Umbilical cord (tissue), 2 donors: Measurements from ENCODE around the gene OR52N4. TPM values are rescaled to one million over a fixed set of nuclear protein-coding genes. Genes with fewer than 3 reads are reported as not detected.
"Not testable (repeated sequence)": the region's sequence is repeated elsewhere in the genome, so short reads cannot be mapped to it uniquely, and the experiment has no call there.

Source experiments
- DNase-seq: peaks from one replicate; pipeline ENCODE4 v3.0.0-alpha.2; 2015; ENCODE audit warnings: low spot score
- total RNA-seq: library from RNA; depleted of rRNA; stranded (reverse); fragments of >200 nt; gene quantifications from one replicate; pipeline ENCODE4 v1.2.3, GENCODE V29; 2014; ENCODE audit warnings: low replicate concordance; ENCODE audit not compliant: insufficient read depth

Gene OR52N4
- 1.9 TPM for total RNA-seq

GRCh38 chr11:5753943-5754342 lies at the start of gene OR52N4:
Gene OR52N4 (plus strand): TSS chr11:5754243. CDS start chr11:5754741, 498 bp downstream.
- DNase-seq, result no peak

- no peak for DNase-seq
These were observed 48.4 kb upstream of the OR52N4 start for GRCh38 chr11:5705688-5706087.

GRCh38 chr11:5712507-5712906 lies 41.5 kb upstream of the OR52N4 start:
- DNase-seq, result no peak

GRCh38 chr11:5713695-5714094 lies 40.3 kb upstream of the OR52N4 start:
- DNase-seq, result no peak

GRCh38 chr11:5716518-5716917 lies 37.5 kb upstream of the OR52N4 start:
- DNase-seq, result not testable (repeated sequence)

- no peak for DNase-seq
These were observed 34.1 kb upstream of the OR52N4 start for GRCh38 chr11:5719703-5720495.

- no peak for DNase-seq
These were observed 31.4 kb upstream of the OR52N4 start for GRCh38 chr11:5722622-5723021.

- no peak for DNase-seq
These were observed 27.7 kb upstream of the OR52N4 start for GRCh38 chr11:5726351-5726750.

- peak; percentile 23 for DNase-seq
These were observed 26.4 kb upstream of the OR52N4 start for GRCh38 chr11:5727691-5728090.

- no peak for DNase-seq
These were observed 17.6 kb upstream of the OR52N4 start, which contains the start of gene OR56B1 for GRCh38 chr11:5736396-5736795. Gene OR56B1 (plus strand): TSS chr11:5736448. CDS start chr11:5736517, 69 bp downstream.

GRCh38 chr11:5737091-5737490 lies 17.0 kb upstream of the OR52N4 start:
- DNase-seq, result no peak

- DNase-seq, result no peak
These were observed 16.2 kb upstream of the OR52N4 start for GRCh38 chr11:5737670-5738392.

- DNase-seq, result no peak
These were observed 15.6 kb upstream of the OR52N4 start for GRCh38 chr11:5738431-5738830.

- no peak for DNase-seq
These were observed 7.4 kb upstream of the OR52N4 start for GRCh38 chr11:5746614-5747013.

- no peak for DNase-seq
These were observed 4.2 kb upstream of the OR52N4 start for GRCh38 chr11:5749836-5750235.

- no peak for DNase-seq
These were observed 13.0 kb downstream of the OR52N4 start for GRCh38 chr11:5767056-5767455.

- no peak for DNase-seq
These were observed 29.2 kb downstream of the OR52N4 start, which contains the start of gene OR52N5 for GRCh38 chr11:5783255-5783654. Gene OR52N5 (minus strand): TSS chr11:5783355. CDS start chr11:5778634, 4,721 bp downstream.

GRCh38 chr11:5791165-5791564 lies 37.1 kb downstream of the OR52N4 start, which contains the start of gene OR52N1:
Gene OR52N1 (minus strand): TSS chr11:5791265. CDS start chr11:5788816, 2,449 bp downstream.
- no peak for DNase-seq

GRCh38 chr11:5796541-5796940 lies 42.5 kb downstream of the OR52N4 start:
- peak; percentile 91 for DNase-seq

GRCh38 chr11:5803982-5804381 lies 49.9 kb downstream of the OR52N4 start:
- no peak for DNase-seq
